ENCODE results near the gene IFITM2. TPM values are rescaled to one million over a fixed set of nuclear protein-coding genes. Genes with fewer than 3 reads are reported as not detected.

The IFITM2 gene
- polyA plus RNA-seq, 5 donors: 108 to 193 (median 143) TPM

GRCh38 chr11:358129-358800 is 50.6 kb downstream of the IFITM2 start:
- no peak for DNase-seq

Other genes with a start within 250 kb of the IFITM2 start
- gene SCGB1C1, start 114.7 kb upstream of the IFITM2 start, polyA plus RNA-seq (ENCODE audit: insufficient read depth in 1 of 5, insufficient read length in 5 of 5, low replicate concordance in 1 of 5): not detected
- gene BET1L, start 100.4 kb upstream of the IFITM2 start, polyA plus RNA-seq (ENCODE audit: insufficient read depth in 1 of 5, insufficient read length in 5 of 5, low replicate concordance in 1 of 5): 10 to 100 TPM; 32.2 to 54.4 (median 45.5) TPM
- gene RIC8A, start 100.1 kb upstream of the IFITM2 start, polyA plus RNA-seq (ENCODE audit: insufficient read depth in 1 of 5, insufficient read length in 5 of 5, low replicate concordance in 1 of 5): 10 to 100 TPM; 60.3 to 94.1 (median 71.1) TPM
- 10 to 100 TPM; 24.6 to 35.2 (median 31.2) TPM for gene SIRT3, start 71.5 kb upstream of the IFITM2 start, polyA plus RNA-seq (ENCODE audit: insufficient read depth in 1 of 5, insufficient read length in 5 of 5, low replicate concordance in 1 of 5)
- gene PSMD13, start 70.8 kb upstream of the IFITM2 start, polyA plus RNA-seq (ENCODE audit: insufficient read depth in 1 of 5, insufficient read length in 5 of 5, low replicate concordance in 1 of 5): 100 to 1,000 TPM; 131 to 161 (median 153) TPM
- under 1 TPM in 3 of 5 donors, not detected in 2; 0.04 to 0.07 (median 0.06) TPM for gene NLRP6, start 29.4 kb upstream of the IFITM2 start, polyA plus RNA-seq (ENCODE audit: insufficient read depth in 1 of 5, insufficient read length in 5 of 5, low replicate concordance in 1 of 5)
- gene PGGHG, start 18.7 kb upstream of the IFITM2 start, polyA plus RNA-seq (ENCODE audit: insufficient read depth in 1 of 5, insufficient read length in 5 of 5, low replicate concordance in 1 of 5): 10 to 100 TPM; 12.3 to 27.9 (median 18.1) TPM
- under 1 TPM; 0.14 to 0.43 (median 0.33) TPM for gene IFITM5, start 8.3 kb upstream of the IFITM2 start, polyA plus RNA-seq (ENCODE audit: insufficient read depth in 1 of 5, insufficient read length in 5 of 5, low replicate concordance in 1 of 5)
- gene IFITM1, start 6.2 kb downstream of the IFITM2 start, polyA plus RNA-seq (ENCODE audit: insufficient read depth in 1 of 5, insufficient read length in 5 of 5, low replicate concordance in 1 of 5): 10 to 100 TPM in 4 of 5 donors, 1 to 10 TPM in 1; 9.3 to 14.1 (median 13.2) TPM
- 100 to 1,000 TPM; 255 to 655 (median 324) TPM for gene IFITM3, start 13.0 kb downstream of the IFITM2 start, polyA plus RNA-seq (ENCODE audit: insufficient read depth in 1 of 5, insufficient read length in 5 of 5, low replicate concordance in 1 of 5)
- gene B4GALNT4, start 61.7 kb downstream of the IFITM2 start, polyA plus RNA-seq (ENCODE audit: insufficient read depth in 1 of 5, insufficient read length in 5 of 5, low replicate concordance in 1 of 5): 10 to 100 TPM; 40.1 to 62.6 (median 57.2) TPM
- gene PKP3, start 86.4 kb downstream of the IFITM2 start, polyA plus RNA-seq (ENCODE audit: insufficient read depth in 1 of 5, insufficient read length in 5 of 5, low replicate concordance in 1 of 5): 10 to 100 TPM in 4 of 5 donors, 1 to 10 TPM in 1; 9.5 to 17.4 (median 13.3) TPM
- 10 to 100 TPM; 19.0 to 44.1 (median 33.8) TPM for gene SIGIRR, start 107.2 kb downstream of the IFITM2 start, polyA plus RNA-seq (ENCODE audit: insufficient read depth in 1 of 5, insufficient read length in 5 of 5, low replicate concordance in 1 of 5)
- gene ANO9, start 134.2 kb downstream of the IFITM2 start, polyA plus RNA-seq (ENCODE audit: insufficient read depth in 1 of 5, insufficient read length in 5 of 5, low replicate concordance in 1 of 5): 1 to 10 TPM; 4.5 to 9.0 (median 6.8) TPM
- 10 to 100 TPM; 21.2 to 31.5 (median 25.8) TPM for gene PTDSS2, start 142.5 kb downstream of the IFITM2 start, polyA plus RNA-seq (ENCODE audit: insufficient read depth in 1 of 5, insufficient read length in 5 of 5, low replicate concordance in 1 of 5)
- gene RNH1, start 199.4 kb downstream of the IFITM2 start, polyA plus RNA-seq (ENCODE audit: insufficient read depth in 1 of 5, insufficient read length in 5 of 5, low replicate concordance in 1 of 5): 100 to 1,000 TPM in 1 of 5 donors, 10 to 100 TPM in 4; 63.3 to 130 (median 87.3) TPM
- 10 to 100 TPM; 27.3 to 63.3 (median 38.2) TPM for gene HRAS, start 227.8 kb downstream of the IFITM2 start, polyA plus RNA-seq (ENCODE audit: insufficient read depth in 1 of 5, insufficient read length in 5 of 5, low replicate concordance in 1 of 5)
- 1 to 10 TPM; 2.3 to 5.0 (median 3.3) TPM for gene LRRC56, start 229.7 kb downstream of the IFITM2 start, polyA plus RNA-seq (ENCODE audit: insufficient read depth in 1 of 5, insufficient read length in 5 of 5, low replicate concordance in 1 of 5)